HFF-Myc (cell line): ENCODE measurements around the gene C13orf42.
"Not testable (repeated sequence)": the region's sequence is repeated elsewhere in the genome, so short reads cannot be mapped to it uniquely, and the experiment has no call there.

Source experiments
- DNase-seq: peaks from one replicate; pipeline ENCODE4 v3.0.0-alpha.2; 2011; ENCODE audit warnings: low read depth; ENCODE audit errors: extremely low read depth
- H3K4me3 ChIP-seq: replicated peaks from 2 replicates; pipeline ENCODE4 v1.5.1; 2011; ENCODE audit warnings: low read depth, mild to moderate bottlenecking, control low read depth, low read length
- CTCF ChIP-seq: IDR thresholded peaks from 2 replicates; pipeline ENCODE4 v1.5.1; 2012; ENCODE audit warnings: mild to moderate bottlenecking, low read depth, low read length, control low read depth; ENCODE audit errors: missing control alignments

C13orf42 gene

GRCh38 chr13:51125495-51126226 is 14.6 kb upstream of the C13orf42 start:
- H3K4me3 ChIP-seq: no peak overlapping the region
- peak; percentile 83 for TF ChIP-seq CTCF
- DNase-seq: no peak

- H3K4me3 ChIP-seq: no peak overlapping the region
- DNase-seq: no peak
- TF ChIP-seq CTCF: no peak
These were observed 11.9 kb upstream of the C13orf42 start for GRCh38 chr13:51122868-51123566.

- not testable (repeated sequence) for H3K4me3 ChIP-seq, DNase-seq
- peak; percentile 25 for TF ChIP-seq CTCF
These were observed 9.8 kb upstream of the C13orf42 start for GRCh38 chr13:51120873-51121272.

GRCh38 chr13:51118809-51119431 is 7.8 kb upstream of the C13orf42 start:
- TF ChIP-seq CTCF: no peak

GRCh38 chr13:51113969-51114368 is 2.9 kb upstream of the C13orf42 start:
- TF ChIP-seq CTCF: no peak
- no peak overlapping the region for H3K4me3 ChIP-seq
- DNase-seq: no peak

More at GRCh38 chr13:51118809-51119431, 7.8 kb upstream of the C13orf42 start:
- no peak for DNase-seq
- H3K4me3 ChIP-seq: no peak overlapping the region

- H3K4me3 ChIP-seq: no peak overlapping the region
- TF ChIP-seq CTCF: no peak
- DNase-seq: no peak
These were observed 2.3 kb upstream of the C13orf42 start for GRCh38 chr13:51113186-51113881.
